ENCODE measurements around the gene KLF6. TPM values are rescaled to one million over a fixed set of nuclear protein-coding genes. Genes with fewer than 3 reads are reported as not detected.
A peak's percentile ranks its signal among the peaks of the same experiment; 100 is the strongest.

The KLF6 gene
- total RNA-seq, 1 donor: 37.6 TPM

- TF ChIP-seq CTCF (IDR thresholded peaks at IDR 0.05; ENCODE audit: insufficient read depth, low read depth, low read length): no peak
- peak; percentile 58 for DNase-seq (ENCODE audit: low read depth)
- peak overlapping the region; percentile 90 for H3K4me3 ChIP-seq (ENCODE audit: low read depth, low read length)
Observed at GRCh38 chr10:3780021-3780770, 4.8 kb downstream of the KLF6 start.

GRCh38 chr10:3779158-3779741 lies 5.8 kb downstream of the KLF6 start:
- TF ChIP-seq CTCF (IDR thresholded peaks at IDR 0.05; ENCODE audit: insufficient read depth, low read depth, low read length): no peak
- DNase-seq (ENCODE audit: low read depth): no peak
- H3K4me3 ChIP-seq (ENCODE audit: low read depth, low read length): peak overlapping the region; percentile 90

- peak overlapping the region; percentile 4 for H3K4me3 ChIP-seq (ENCODE audit: low read depth, low read length)
- no peak for TF ChIP-seq CTCF (IDR thresholded peaks at IDR 0.05; ENCODE audit: insufficient read depth, low read depth, low read length)
- no peak for DNase-seq (ENCODE audit: low read depth)
Observed at GRCh38 chr10:3778692-3779157, 6.3 kb downstream of the KLF6 start.

GRCh38 chr10:3777981-3778691 lies 6.9 kb downstream of the KLF6 start:
- peak; percentile 30 for DNase-seq (ENCODE audit: low read depth)
- TF ChIP-seq CTCF (IDR thresholded peaks at IDR 0.05; ENCODE audit: insufficient read depth, low read depth, low read length): no peak
- peak overlapping the region; percentile 19 for H3K4me3 ChIP-seq (ENCODE audit: low read depth, low read length)

- H3K4me3 ChIP-seq (ENCODE audit: low read depth, low read length): no peak overlapping the region
- DNase-seq (ENCODE audit: low read depth): peak; percentile 96
- no peak for TF ChIP-seq CTCF (IDR thresholded peaks at IDR 0.05; ENCODE audit: insufficient read depth, low read depth, low read length)
Observed at GRCh38 chr10:3776796-3777571, 8.0 kb downstream of the KLF6 start.
